GM13976 (cell line): ENCODE results near the gene MYO10.
"Not testable (repeated sequence)": the region's sequence is repeated elsewhere in the genome, so short reads cannot be mapped to it uniquely, and the experiment has no call there.

ENCODE experiments used
- DNase-seq: peaks from one replicate; pipeline ENCODE4 v3.0.0; 2012; ENCODE audit warnings: low spot score
- CTCF ChIP-seq: IDR thresholded peaks from 2 replicates; pipeline ENCODE4 v1.5.1; 2012; ENCODE audit warnings: borderline replicate concordance, mild to moderate bottlenecking; ENCODE audit not compliant: insufficient read depth; ENCODE audit errors: extremely low read depth, missing control alignments, control extremely low read depth
- in situ Hi-C: fragments of 300-500 bp; cut with MboI; formaldehyde crosslinking; loops from one replicate; pipeline ENCODE4 v1.12.0; 2022; ENCODE audit warnings: low sequenced_read_pairs, mixed read lengths, inconsistent platforms; ENCODE audit not compliant: unreplicated experiment

The MYO10 gene

GRCh38 chr5:16772556-16772955, 163.5 kb downstream of the MYO10 start:
- DNase-seq = no peak
- in situ Hi-C loops = no loop called here
- TF ChIP-seq CTCF = no peak

GRCh38 chr5:16768184-16768583, 167.9 kb downstream of the MYO10 start:
- DNase-seq = no peak
- TF ChIP-seq CTCF = no peak
- in situ Hi-C loops = no loop called here

- in situ Hi-C loops = no loop called here
- no peak for TF ChIP-seq CTCF
- no peak for DNase-seq
Measured at GRCh38 chr5:16763211-16763610, 172.9 kb downstream of the MYO10 start.

GRCh38 chr5:16759147-16759773, 176.8 kb downstream of the MYO10 start:
- no peak for DNase-seq
- in situ Hi-C loops = no loop called here

GRCh38 chr5:16757989-16758501, 178.0 kb downstream of the MYO10 start:
- no peak for DNase-seq
- in situ Hi-C loops = no loop called here
- no peak for TF ChIP-seq CTCF

More at GRCh38 chr5:16759147-16759773, 176.8 kb downstream of the MYO10 start:
- no peak for TF ChIP-seq CTCF

GRCh38 chr5:16757577-16757976, 178.5 kb downstream of the MYO10 start:
- in situ Hi-C loops, DNase-seq: not testable (repeated sequence)

- in situ Hi-C loops = no loop called here
- DNase-seq = no peak
- no peak for TF ChIP-seq CTCF
Measured at GRCh38 chr5:16757146-16757545, 178.9 kb downstream of the MYO10 start.
